ENCODE measurements around the gene NTMT1.
"Not testable (repeated sequence)": the region's sequence is repeated elsewhere in the genome, so short reads cannot be mapped to it uniquely, and the experiment has no call there.

Gene NTMT1

DNA sequence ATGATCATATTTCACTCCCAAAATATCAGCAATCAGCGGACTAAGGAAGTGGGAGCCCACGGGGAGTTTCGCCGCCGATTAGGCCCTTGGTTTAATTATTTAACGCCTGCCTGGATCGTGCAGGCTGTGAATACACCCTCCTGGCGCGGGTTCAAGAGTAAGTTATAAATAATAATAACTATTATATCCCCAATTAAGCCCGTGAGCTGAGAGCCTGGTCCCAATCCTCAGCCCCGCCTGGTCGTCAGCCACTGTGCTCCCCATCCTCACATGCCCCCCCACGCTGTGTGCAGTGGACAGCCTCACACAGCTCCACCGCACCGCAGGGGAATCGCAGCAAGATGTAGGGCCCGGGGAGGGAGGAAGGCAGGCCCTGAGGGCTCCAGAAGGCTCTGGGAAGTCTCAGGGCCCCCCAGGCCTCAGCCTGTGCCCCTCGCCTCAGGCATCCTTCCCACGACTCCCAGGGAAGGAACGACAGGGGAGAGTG is 28.6 kb downstream of the NTMT1 start:
- no peak for DNase-seq (ENCODE audit: low read depth)

GRCh38 chr9:129655154-129655553 is 29.2 kb downstream of the NTMT1 start:
- no peak for DNase-seq (ENCODE audit: low read depth)

GRCh38 chr9:129655696-129656095 is 29.7 kb downstream of the NTMT1 start:
- no peak for DNase-seq (ENCODE audit: low read depth)

DNA sequence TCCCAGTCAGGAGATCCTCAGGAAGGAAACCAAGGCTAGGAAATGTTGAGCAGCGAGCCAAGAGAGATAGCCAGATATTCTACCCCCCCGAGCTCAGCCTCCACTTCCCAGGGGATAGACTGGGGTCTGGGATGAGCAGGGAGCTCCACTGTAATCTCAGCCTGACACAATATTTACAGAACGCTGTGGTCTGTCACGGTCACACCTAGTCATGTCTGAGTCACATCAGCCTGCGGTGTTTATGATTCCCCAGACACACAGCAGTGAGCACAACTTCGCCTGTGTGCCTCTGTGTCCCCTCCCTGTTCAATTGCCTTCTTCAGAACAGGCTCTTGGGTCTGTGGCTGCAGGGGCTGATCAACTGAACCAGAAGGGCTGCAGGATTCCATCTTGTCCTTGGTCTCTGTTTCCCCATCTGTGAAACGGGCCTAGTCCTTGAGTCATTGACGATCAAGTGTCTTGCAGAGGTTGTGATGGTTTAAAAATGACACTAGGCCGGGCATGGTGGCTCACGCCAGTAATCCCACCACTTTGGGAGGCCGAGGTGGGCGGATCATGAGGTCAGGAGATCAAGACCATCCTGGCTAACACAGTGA is 30.9 kb downstream of the NTMT1 start:
- DNase-seq (ENCODE audit: low read depth) = peak; percentile 55

DNA sequence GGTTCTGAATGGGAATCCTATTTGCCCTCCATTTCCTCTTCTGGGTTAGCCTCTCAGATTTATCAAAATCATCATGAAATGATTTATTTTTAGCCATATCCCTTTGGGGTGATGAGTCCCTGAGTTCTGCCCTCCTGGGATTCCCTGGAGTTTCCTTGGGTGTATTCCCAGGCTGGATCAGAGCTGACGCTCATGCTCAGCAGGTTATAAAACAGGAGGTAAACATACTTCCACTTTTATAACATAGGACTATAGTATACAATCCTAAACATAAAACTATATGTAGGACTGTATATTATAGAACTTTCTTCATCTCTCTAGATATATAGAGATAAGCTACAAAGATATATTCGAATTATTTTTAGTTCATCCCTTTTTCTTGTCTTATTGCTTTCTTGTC is 35.1 kb downstream of the NTMT1 start:
- DNase-seq (ENCODE audit: low read depth) = no peak

- DNase-seq (ENCODE audit: low read depth) = not testable (repeated sequence)
These were observed 36.3 kb downstream of the NTMT1 start for GRCh38 chr9:129662239-129662638.

- DNase-seq (ENCODE audit: low read depth) = no peak
These were observed 38.9 kb downstream of the NTMT1 start for GRCh38 chr9:129664746-129665388.

- peak; percentile 53 for DNase-seq (ENCODE audit: low read depth)
These were observed 39.4 kb downstream of the NTMT1 start, which contains the start of gene PRRX2 for GRCh38 chr9:129665389-129665775. TSS of gene PRRX2 (plus strand) at chr9:129665647. CDS start at chr9:129665868, 221 bp downstream.

GRCh38 chr9:129665814-129666520 is 40.0 kb downstream of the NTMT1 start:
- DNase-seq (ENCODE audit: low read depth) = peak; percentile 18

DNA sequence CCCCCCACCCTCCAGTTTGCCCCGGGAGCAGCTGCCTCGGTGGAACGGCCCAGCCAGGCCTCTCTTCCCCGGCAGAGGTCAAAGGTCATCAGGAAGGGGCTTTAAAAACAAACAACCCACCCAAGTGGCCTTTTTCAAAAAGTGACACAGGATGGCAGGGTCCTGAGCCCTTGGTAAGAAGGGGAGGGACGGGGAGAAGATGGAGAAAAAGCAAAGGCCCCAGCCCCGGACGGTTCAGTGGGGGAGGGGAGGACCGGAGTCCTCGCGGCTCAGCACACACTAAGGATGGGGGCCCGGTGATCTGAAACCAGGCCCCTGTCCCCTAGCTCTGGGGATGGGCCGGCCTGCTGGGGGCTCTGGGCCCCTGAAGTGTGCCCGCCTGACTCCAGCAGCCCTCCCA is 40.6 kb downstream of the NTMT1 start:
- DNase-seq (ENCODE audit: low read depth) = no peak

DNA sequence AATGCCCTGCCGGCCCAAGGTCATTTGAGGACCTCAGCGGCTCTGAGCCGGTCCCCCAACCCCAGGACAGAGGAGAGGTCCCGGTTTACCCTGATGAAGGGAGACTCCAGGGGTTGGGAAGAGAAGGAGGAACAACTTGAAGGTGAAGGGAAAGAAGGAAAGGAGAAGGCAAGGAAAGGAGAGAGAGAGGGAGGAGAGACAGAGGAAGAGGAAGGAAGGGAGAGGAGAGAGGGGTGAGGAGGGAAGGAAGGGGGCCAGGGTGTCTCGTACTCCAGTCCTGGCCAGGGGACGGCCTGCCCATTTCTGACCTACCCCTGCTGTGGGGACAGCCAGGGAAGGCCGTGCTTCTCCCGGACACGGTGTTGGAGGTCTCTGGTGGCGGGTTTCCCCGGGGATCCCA is 41.4 kb downstream of the NTMT1 start:
- DNase-seq (ENCODE audit: low read depth) = no peak

DNA sequence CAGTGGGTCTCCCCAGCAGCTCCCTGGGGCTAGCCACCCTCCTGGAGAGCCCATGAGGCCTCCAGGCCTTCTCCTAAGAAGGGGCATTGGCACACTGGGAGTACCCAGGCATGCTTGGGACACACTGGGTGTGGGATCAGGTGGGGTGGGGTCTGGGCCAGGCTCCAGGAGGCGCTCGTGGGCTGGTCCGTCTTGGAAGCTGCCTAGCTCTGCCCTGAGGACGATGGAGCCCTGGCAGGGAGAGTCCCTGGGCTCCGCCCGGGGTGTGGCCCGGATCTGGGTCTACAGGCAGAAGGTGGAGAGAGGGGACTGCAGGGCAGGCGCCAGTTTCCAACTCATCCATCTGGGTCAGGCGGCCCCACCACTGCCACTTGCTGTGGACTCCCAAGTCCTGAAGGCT is 41.9 kb downstream of the NTMT1 start:
- no peak for DNase-seq (ENCODE audit: low read depth)

- DNase-seq (ENCODE audit: low read depth) = peak; percentile 84
These were observed 43.3 kb downstream of the NTMT1 start for GRCh38 chr9:129669141-129669718.

DNA sequence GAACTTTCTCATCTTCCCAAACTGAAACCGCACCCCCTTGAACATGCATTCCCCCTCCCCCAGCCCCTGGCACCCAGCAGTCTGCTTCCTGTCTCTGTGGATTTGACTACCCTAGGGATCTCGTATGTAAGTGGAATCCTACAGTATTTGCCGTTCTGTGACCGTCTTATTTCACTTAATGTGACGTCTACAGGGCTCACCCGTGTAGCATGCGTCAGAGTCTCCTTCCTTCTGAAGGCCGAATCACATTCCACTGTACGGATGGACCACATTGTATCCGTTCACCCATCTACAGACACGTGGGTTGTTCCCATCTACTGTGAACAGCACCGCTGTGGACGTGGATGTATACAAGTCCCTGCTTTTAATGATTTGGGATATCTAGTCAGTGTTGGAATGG is 44.0 kb downstream of the NTMT1 start:
- DNase-seq (ENCODE audit: low read depth) = no peak

DNA sequence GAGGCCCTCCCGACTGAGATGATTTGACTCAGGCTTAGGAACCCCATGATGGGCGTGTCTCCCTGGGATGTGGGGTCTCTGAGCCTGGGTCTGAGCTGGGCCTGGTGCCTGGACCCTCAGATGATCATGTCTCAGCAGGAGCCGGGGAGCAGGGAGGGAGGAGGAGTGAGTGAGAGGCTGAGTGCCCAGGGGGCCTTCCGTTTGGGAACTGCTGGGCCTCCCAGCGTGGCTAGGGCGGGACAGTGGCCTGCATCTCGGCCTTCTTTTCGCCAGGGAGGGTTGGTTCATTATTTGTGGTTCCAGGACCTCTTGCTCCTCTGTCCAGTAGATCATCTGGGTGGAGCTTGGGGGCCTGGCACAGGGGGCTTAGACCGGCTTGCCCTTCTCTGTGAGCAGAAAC is 45.1 kb downstream of the NTMT1 start:
- DNase-seq (ENCODE audit: low read depth) = no peak

- peak; percentile 24 for DNase-seq (ENCODE audit: low read depth)
These were observed 45.6 kb downstream of the NTMT1 start for GRCh38 chr9:129671519-129671918.

DNA sequence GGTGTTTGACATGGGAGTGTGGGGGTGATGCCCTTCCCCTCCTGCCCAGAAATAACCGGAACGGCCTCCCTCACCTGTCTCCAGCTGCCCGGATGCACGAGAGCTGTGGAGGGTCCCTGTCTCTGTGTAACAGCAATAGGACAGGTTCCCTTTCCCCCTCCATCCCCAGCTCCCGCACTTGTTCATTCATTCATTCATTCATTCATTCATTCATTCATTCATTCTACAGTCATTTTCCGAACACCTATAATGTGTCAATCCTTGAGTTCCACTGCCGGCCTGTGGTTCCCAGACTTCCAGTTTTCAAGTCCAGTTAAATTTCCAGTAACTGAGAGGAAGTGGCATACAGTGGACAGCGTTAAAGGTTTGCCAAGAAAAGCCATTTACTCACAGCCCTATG is 46.7 kb downstream of the NTMT1 start:
- DNase-seq (ENCODE audit: low read depth) = no peak

GRCh38 chr9:129673602-129674001 is 47.6 kb downstream of the NTMT1 start:
- DNase-seq (ENCODE audit: low read depth) = no peak

DNA sequence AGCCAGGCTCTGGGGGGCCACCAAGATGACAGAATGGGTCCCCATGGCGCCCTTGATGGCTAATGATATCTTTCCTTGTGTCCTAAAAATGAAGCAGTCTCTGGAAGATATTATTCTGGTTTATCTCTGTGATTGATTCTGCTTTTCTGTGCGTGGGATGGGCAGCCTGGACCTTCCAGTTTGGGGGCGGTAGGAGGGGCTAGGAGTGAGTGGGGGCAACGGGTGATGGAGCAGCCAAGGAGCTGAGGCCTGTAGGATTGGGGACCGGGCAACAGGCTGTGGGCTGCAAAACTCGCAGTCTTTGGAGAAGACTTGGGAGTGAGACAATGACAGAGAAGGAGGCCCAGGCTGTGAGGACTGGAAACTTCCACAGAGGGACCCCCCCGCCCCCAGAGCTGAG is 48.3 kb downstream of the NTMT1 start:
- DNase-seq (ENCODE audit: low read depth) = no peak

GRCh38 chr9:129675620-129676019 is 49.7 kb downstream of the NTMT1 start:
- DNase-seq (ENCODE audit: low read depth) = no peak

DNA sequence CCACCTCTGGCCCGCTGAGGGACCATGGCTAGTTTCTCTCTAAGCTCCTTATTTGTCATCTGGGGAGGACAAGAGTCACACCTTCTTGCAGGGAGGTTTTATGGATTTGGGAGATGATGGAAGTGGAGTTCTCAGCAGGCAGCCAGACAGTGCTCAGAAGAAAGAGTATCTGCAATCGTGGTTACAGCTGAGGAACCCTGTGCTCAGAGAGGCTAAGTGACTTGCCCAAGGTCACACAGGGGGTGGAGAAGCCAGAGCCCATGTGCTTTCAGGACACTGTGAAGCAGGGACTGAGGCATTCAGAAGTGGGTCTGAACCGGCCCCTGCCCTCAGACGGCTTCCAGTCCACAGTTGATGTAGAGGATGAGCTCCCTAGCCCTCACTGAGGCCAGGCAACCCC is 50.3 kb downstream of the NTMT1 start:
- no peak for DNase-seq (ENCODE audit: low read depth)

- no peak for DNase-seq (ENCODE audit: low read depth)
These were observed 51.0 kb downstream of the NTMT1 start for GRCh38 chr9:129676975-129677374.

GRCh38 chr9:129677456-129677855 is 51.5 kb downstream of the NTMT1 start:
- no peak for DNase-seq (ENCODE audit: low read depth)
